Measurements from ENCODE around the gene MPP2. TPM values are rescaled to one million over a fixed set of nuclear protein-coding genes. Genes with fewer than 3 reads are reported as not detected.

Gene MPP2
- total and polyA plus RNA-seq, 2 experiments from 2014 or later, result 1.3 to 1.4 TPM

- Histone ChIP-seq H3K9me3 (ENCODE audit: low read depth) (no peaks in the 10 kb centered on the region), H4K20me1 (ENCODE audit: insufficient read depth, poor library complexity, severe bottlenecking) (no peaks in the 10 kb centered on the region), H3K27ac (no peak overlapping the region), H3K4me2 (no peak overlapping the region), H3K27me3 (no peaks in the 10 kb centered on the region), H3K4me3 (no peak overlapping the region), H3K36me3 (replicated peaks; ENCODE audit: insufficient read depth, low read depth) (no peaks in the 10 kb centered on the region), H3K4me1 (ENCODE audit: insufficient read depth) (peaks cover 5% of the 10 kb centered on the region), H3K79me2 (no peaks in the 10 kb centered on the region), H2AFZ (no peak overlapping the region), H3K9me2 (replicated peaks; ENCODE audit: insufficient read depth) (no peaks in the 10 kb centered on the region)
- no peak for TF ChIP-seq EZH2phosphoT487 (IDR thresholded peaks at IDR 0.05; ENCODE audit: low read depth, severe bottlenecking, unreplicated experiment)
- TF ChIP-seq CTCF (IDR thresholded peaks at IDR 0.05; ENCODE audit: poor library complexity), result no peak
- no peak for TF ChIP-seq EZH2 (IDR thresholded peaks at IDR 0.05; ENCODE audit: borderline replicate concordance)
- WGBS (ENCODE audit: low lambda C conversion rate, missing lambda C conversion rate), result 92% methylated on average over 3 of the region's 3 CpGs
- DNase-seq (ENCODE audit: low spot score), result no peak
Observed at GRCh38 chr17:43875476-43876147, 31.7 kb downstream of the MPP2 start.

- no peak overlapping the region for H3K4me3 ChIP-seq
- H4K20me1 ChIP-seq (ENCODE audit: insufficient read depth, poor library complexity, severe bottlenecking), result no peaks in the 10 kb centered on the region
- no peak for TF ChIP-seq EZH2phosphoT487 (IDR thresholded peaks at IDR 0.05; ENCODE audit: low read depth, severe bottlenecking, unreplicated experiment)
- no peak for TF ChIP-seq EZH2 (IDR thresholded peaks at IDR 0.05; ENCODE audit: borderline replicate concordance)
- no peak for TF ChIP-seq CTCF (IDR thresholded peaks at IDR 0.05; ENCODE audit: poor library complexity)
- H3K4me2 ChIP-seq, result no peak overlapping the region
- no peaks in the 10 kb centered on the region for H3K79me2 ChIP-seq
- no peaks in the 10 kb centered on the region for H3K9me2 ChIP-seq (replicated peaks; ENCODE audit: insufficient read depth)
- 58% methylated on average over 3 of the region's 3 CpGs for WGBS (ENCODE audit: low lambda C conversion rate, missing lambda C conversion rate)
- H3K4me1 ChIP-seq (ENCODE audit: insufficient read depth), result peaks cover 5% of the 10 kb centered on the region
- no peaks in the 10 kb centered on the region for H3K36me3 ChIP-seq (replicated peaks; ENCODE audit: insufficient read depth, low read depth)
- peak; percentile 49 for DNase-seq (ENCODE audit: low spot score)
- H2AFZ ChIP-seq, result no peak overlapping the region
- no peaks in the 10 kb centered on the region for H3K9me3 ChIP-seq (ENCODE audit: low read depth)
- H3K27me3 ChIP-seq, result no peaks in the 10 kb centered on the region
- H3K27ac ChIP-seq, result peak overlapping the region; percentile 70
Observed at GRCh38 chr17:43874293-43874692, 33.0 kb downstream of the MPP2 start.

GRCh38 chr17:43873815-43874214 is 33.5 kb downstream of the MPP2 start:
- no peaks in the 10 kb centered on the region for H4K20me1 ChIP-seq (ENCODE audit: insufficient read depth, poor library complexity, severe bottlenecking)
- H3K9me2 ChIP-seq (replicated peaks; ENCODE audit: insufficient read depth), result no peaks in the 10 kb centered on the region
- no peaks in the 10 kb centered on the region for H3K27me3 ChIP-seq
- H3K79me2 ChIP-seq, result no peaks in the 10 kb centered on the region
- H3K27ac ChIP-seq, result peak overlapping the region; percentile 70
- H3K9me3 ChIP-seq (ENCODE audit: low read depth), result no peaks in the 10 kb centered on the region
- TF ChIP-seq CTCF (IDR thresholded peaks at IDR 0.05; ENCODE audit: poor library complexity), result no peak
- no peak for TF ChIP-seq EZH2phosphoT487 (IDR thresholded peaks at IDR 0.05; ENCODE audit: low read depth, severe bottlenecking, unreplicated experiment)
- no peak for TF ChIP-seq EZH2 (IDR thresholded peaks at IDR 0.05; ENCODE audit: borderline replicate concordance)
- H3K4me1 ChIP-seq (ENCODE audit: insufficient read depth), result peaks cover 1% of the 10 kb centered on the region
- no peak overlapping the region for H3K4me3 ChIP-seq
- DNase-seq (ENCODE audit: low spot score), result no peak
- H3K36me3 ChIP-seq (replicated peaks; ENCODE audit: insufficient read depth, low read depth), result no peaks in the 10 kb centered on the region
- H3K4me2 ChIP-seq, result no peak overlapping the region
- WGBS (ENCODE audit: low lambda C conversion rate, missing lambda C conversion rate), result 55% methylated on average over 6 of the region's 6 CpGs
- H2AFZ ChIP-seq, result no peak overlapping the region

Measured in hepatocyte (in vitro differentiated cells).